Fibroblast of the aortic adventitia (primary cell): ENCODE results near the gene EPC2. TPM values are rescaled to one million over a fixed set of nuclear protein-coding genes. Genes with fewer than 3 reads are reported as not detected.
A peak's percentile ranks its signal among the peaks of the same experiment; 100 is the strongest.

ENCODE experiments used
- DNase-seq: peaks from one replicate; pipeline ENCODE4 v3.0.0-alpha.2; 2010; ENCODE audit warnings: low read depth
- H3K4me3 ChIP-seq: 2 replicates; pipeline ENCODE4 v1.5.1; 2011; ENCODE audit warnings: low read depth, mild to moderate bottlenecking, control low read depth, low read length, moderate library complexity
- total RNA-seq: library from RNA; depleted of rRNA; stranded (reverse); fragments of >200 nt; gene quantifications from 2 replicates; pipeline ENCODE4 v1.2.3, GENCODE V29; 2012; ENCODE audit warnings: low replicate concordance
- TF ChIP-seq, protein P1 (sequence below): IDR thresholded peaks from 2 replicates; pipeline ENCODE4 v1.5.1; 2011; ENCODE audit warnings: mild to moderate bottlenecking, low read length, control low read depth, inconsistent platforms; ENCODE audit not compliant: insufficient read depth

The EPC2 gene
- total RNA-seq, 1 donor, result 31.7 TPM

DNA sequence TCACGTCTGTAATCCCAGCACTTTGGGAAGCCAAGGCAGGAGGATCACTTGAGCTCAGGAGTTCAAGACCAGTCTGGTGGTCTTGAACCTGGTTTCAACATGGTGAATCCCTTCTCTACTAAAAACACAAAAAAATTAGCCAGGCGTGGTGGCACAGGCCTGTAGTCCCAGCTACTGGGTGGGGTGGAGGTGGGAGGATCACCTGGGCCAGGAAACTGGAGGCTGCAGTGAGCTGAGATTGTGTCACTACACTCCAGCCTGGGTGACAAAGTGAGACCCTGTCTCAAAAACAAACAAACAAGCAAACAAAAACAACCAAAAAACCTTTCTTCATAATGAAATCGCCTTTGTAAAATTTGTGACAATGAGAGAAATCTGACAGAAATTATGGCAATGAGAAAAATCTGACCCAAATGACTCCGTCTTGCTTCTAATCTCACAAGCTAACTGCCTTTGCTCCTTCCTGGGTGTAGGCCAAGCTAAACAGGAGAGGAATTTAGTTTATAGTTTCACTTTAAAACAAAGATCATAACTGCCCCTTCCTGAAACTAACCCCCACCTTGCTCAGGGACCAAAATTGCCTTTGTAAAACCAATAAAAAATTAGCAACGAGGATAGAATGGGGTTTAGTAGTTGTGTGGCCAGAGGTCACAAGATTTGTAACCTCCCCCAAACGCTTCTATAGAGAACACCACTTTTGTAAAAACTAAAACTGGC is 169.8 kb downstream of the EPC2 start:
- peak; percentile 73 for DNase-seq
- no peak overlapping the region for H3K4me3 ChIP-seq
- TF ChIP-seq, protein P1, sequence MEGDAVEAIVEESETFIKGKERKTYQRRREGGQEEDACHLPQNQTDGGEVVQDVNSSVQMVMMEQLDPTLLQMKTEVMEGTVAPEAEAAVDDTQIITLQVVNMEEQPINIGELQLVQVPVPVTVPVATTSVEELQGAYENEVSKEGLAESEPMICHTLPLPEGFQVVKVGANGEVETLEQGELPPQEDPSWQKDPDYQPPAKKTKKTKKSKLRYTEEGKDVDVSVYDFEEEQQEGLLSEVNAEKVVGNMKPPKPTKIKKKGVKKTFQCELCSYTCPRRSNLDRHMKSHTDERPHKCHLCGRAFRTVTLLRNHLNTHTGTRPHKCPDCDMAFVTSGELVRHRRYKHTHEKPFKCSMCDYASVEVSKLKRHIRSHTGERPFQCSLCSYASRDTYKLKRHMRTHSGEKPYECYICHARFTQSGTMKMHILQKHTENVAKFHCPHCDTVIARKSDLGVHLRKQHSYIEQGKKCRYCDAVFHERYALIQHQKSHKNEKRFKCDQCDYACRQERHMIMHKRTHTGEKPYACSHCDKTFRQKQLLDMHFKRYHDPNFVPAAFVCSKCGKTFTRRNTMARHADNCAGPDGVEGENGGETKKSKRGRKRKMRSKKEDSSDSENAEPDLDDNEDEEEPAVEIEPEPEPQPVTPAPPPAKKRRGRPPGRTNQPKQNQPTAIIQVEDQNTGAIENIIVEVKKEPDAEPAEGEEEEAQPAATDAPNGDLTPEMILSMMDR, result no peak

DNA sequence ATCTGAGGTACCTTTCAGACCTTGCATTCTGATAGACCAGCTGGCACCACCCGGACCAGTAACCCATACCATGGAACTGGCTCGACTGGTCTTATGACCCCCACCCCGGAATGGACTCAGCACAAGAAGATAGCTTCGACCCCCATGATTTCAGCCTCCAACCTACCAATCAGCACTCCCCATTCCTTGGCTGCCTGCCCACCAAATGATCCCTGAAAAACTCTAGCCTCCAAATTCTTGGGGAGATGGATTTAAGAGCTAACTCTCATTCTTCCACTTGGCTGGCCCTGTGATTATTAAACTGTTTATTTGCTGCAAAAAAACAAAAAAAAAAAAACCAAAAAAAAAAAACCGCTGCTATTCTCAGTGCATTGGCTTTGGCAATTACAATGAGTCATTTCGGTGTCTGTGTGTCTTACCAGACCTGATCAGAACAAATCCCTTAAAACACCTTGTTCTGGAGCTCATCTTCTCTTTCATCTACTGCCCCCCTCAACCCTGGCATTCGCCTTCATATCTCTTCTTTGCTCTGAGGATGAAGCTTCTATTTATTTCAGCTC is 170.4 kb downstream of the EPC2 start:
- DNase-seq, result peak; percentile 17
- H3K4me3 ChIP-seq, result no peak overlapping the region
- TF ChIP-seq, protein P1, result no peak

DNA sequence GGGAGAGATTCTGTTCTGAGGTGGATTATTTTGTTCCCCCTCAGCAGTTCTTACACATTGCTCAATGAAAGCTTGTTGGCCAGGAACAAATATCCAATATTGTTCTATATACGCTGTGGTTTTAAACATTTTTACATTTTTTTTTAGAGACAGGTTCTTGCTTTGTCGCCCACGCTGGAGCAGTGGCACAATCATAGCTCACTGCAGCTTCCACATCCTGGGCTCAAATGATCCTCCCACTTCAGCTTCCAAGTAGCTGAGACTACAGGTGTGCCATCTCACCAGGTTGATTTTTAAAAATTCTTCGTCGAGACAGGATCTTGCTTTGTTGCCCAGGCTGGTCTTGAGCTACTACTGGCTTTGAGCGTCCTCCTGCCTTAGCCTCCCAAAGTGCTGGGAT is 171.6 kb downstream of the EPC2 start:
- H3K4me3 ChIP-seq, result no peak overlapping the region
- TF ChIP-seq, protein P1, result no peak
- no peak for DNase-seq

DNA sequence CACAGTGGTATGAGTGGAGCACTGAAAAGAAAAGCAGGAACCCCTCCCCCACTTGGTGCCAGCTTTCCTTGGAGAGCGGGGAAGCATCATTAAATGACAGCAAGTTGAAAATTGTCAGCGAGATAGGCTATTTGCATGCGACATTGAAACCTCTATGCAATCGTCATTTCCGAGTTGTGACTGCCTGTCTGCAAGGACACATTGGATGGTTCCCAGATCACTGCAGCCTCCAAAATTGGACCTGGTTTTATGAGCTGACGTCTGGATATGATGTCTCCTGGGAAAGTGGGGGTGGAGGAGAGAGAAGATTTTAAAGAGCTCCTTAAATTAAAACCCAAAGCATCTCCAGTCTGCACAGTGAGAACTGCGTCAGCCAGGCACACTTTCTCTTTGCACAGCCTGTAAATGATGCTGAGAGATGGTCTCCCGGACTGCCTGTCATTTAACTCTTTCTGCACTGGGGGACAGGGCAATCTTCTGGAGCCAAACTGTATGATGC is 172.7 kb downstream of the EPC2 start:
- DNase-seq, result peak; percentile 28
- H3K4me3 ChIP-seq, result peak overlapping the region; percentile 39
- TF ChIP-seq, protein P1, result no peak

DNA sequence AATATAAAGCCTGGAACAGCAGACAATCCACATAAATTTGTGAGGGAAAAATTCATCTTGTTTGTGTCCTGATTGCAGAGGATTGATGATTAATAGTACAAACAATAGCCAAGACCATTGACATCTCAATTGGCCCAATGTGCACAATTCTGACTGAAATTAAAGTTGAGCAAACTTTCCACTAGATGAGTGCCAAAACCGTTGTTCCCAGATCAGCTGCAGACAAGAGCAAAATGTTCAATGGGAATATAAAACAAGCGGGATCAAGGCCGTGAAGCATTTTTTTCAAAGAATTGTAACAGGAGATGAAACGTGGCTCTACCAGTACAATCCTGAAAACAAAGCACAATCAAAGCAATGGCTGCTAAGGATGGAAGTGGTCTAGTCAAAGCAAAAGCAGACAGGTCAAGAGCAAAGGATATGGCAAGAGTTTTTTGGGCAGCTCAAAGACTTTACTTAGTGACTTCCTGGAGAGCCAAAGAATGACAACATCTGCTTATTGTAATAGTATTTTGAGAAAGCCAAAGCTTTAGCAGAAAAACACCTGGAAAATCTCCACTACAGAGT is 174.6 kb downstream of the EPC2 start:
- DNase-seq, result no peak
- TF ChIP-seq, protein P1, result no peak
- H3K4me3 ChIP-seq, result no peak overlapping the region

DNA sequence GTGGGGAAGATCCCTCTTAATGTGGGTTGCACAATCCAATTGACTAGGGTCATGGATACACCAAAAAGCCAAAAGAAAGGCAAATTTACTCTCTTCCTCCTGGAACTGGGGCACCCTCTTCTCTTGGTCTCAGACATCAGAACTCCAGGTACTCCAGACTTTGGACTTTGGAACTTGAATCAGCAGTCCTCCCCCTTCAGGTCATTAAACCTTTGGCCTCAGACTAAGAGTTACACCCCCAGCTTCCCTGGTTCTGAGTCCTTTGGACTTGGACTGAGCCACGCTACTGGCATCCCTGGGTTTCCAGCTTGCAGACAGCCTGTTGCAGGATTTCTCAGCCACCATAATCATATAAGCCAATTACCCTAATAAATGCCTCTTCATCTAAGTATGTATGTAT is 179.6 kb downstream of the EPC2 start:
- no peak overlapping the region for H3K4me3 ChIP-seq
- TF ChIP-seq, protein P1, result no peak
- DNase-seq, result no peak
